Hematopoietic multipotent progenitor cell treated with erythropoietin and hydrocortisone succinate and interleukin-3 and kit ligand, for 4 days (in vitro differentiated cells): ENCODE measurements around the gene PAQR8.

ENCODE experiments used
- DNase-seq: peaks from one replicate; pipeline ENCODE4 v3.0.0-alpha.2; 2015

The PAQR8 gene

GRCh38 chr6:52361945-52362442 is at the start of gene PAQR8:
Gene PAQR8, plus strand, starts transcription at chr6:52362151. Its CDS starts 41,063 bp downstream, at chr6:52403214.
- peak; percentile 92 for DNase-seq

- DNase-seq, result no peak
These were observed 49.5 kb upstream of the PAQR8 start for GRCh38 chr6:52312461-52312860.

GRCh38 chr6:52314752-52315151 is 47.2 kb upstream of the PAQR8 start:
- no peak for DNase-seq

GRCh38 chr6:52317211-52317610 is 44.7 kb upstream of the PAQR8 start:
- DNase-seq, result no peak

- DNase-seq, result peak; percentile 41
These were observed 43.9 kb upstream of the PAQR8 start for GRCh38 chr6:52317841-52318581.

GRCh38 chr6:52324189-52324588 is 37.8 kb upstream of the PAQR8 start:
- DNase-seq, result no peak

- DNase-seq, result no peak
These were observed 36.1 kb upstream of the PAQR8 start for GRCh38 chr6:52325695-52326471.

GRCh38 chr6:52326540-52327364 is 35.2 kb upstream of the PAQR8 start:
- DNase-seq, result no peak

GRCh38 chr6:52328303-52328662 is 33.7 kb upstream of the PAQR8 start:
- DNase-seq, result peak; percentile 30

- no peak for DNase-seq
These were observed 33.2 kb upstream of the PAQR8 start for GRCh38 chr6:52328729-52329128.

GRCh38 chr6:52330470-52330869 is 31.5 kb upstream of the PAQR8 start:
- DNase-seq, result peak; percentile 57

GRCh38 chr6:52331793-52332457 is 30.0 kb upstream of the PAQR8 start:
- DNase-seq, result no peak

GRCh38 chr6:52333840-52334200 is 28.1 kb upstream of the PAQR8 start:
- DNase-seq, result peak; percentile 79

GRCh38 chr6:52335576-52335975 is 26.4 kb upstream of the PAQR8 start:
- DNase-seq, result no peak

- no peak for DNase-seq
These were observed 24.9 kb upstream of the PAQR8 start for GRCh38 chr6:52336919-52337561.

GRCh38 chr6:52337633-52338290 is 24.2 kb upstream of the PAQR8 start:
- no peak for DNase-seq

GRCh38 chr6:52340603-52340880 is 21.4 kb upstream of the PAQR8 start:
- DNase-seq, result no peak

GRCh38 chr6:52341561-52342260 is 20.2 kb upstream of the PAQR8 start:
- DNase-seq, result peak; percentile 78

- DNase-seq, result no peak
These were observed 16.6 kb upstream of the PAQR8 start for GRCh38 chr6:52345311-52345710.

GRCh38 chr6:52346503-52346902 is 15.4 kb upstream of the PAQR8 start:
- no peak for DNase-seq

GRCh38 chr6:52347818-52348217 is 14.1 kb upstream of the PAQR8 start:
- DNase-seq, result no peak
